ENCODE measurements around the gene PDE6D. TPM values are rescaled to one million over a fixed set of nuclear protein-coding genes. Genes with fewer than 3 reads are reported as not detected.

PDE6D gene
- total and polyA plus RNA-seq, 2 of the 13 experiments (the other 11 are each of a cell fraction or from before 2014, with no cell fraction given) = 14.1 to 23.2 TPM

DNA sequence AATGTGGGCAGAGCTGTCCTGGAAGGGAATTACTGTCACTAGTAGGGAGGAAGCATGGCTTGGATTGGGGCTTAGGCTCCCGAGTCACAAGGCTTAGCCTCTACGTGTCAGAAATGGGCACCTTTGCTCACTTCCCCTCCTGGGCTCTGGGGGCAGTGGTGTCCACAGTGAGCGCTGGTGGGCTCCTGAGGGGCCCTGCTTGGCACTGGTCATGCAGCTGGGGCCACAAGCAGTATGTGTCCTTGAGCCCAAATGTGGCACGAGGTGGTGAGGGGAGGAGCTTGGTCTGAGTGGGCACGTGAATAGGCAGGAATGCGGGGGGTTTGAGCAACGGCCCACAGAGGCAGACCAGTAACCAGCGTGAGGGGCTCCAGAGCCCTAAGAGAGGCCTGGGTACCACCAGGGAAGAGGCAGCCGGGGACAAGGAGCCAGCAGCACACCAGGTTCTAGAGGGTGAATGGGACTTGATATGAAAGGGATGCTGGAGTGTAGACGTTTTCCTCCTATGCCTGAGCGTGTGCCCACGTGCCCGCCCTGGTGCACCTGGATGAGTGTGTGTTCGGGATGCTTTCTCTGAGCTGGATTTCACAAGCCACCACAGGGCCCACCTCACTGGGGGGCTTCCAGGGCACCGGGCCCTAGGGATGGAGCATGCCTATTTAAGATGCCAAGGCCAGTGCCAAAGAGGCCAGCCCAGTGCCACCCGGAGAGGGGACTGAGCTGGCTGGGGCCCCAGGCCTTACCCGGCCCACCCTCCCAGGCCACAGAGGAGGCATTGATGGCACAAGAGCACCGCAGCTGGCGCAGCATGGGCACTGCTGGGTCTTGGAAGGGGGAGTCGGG is 95.5 kb downstream of the PDE6D start (continued):
- TF ChIP-seq, protein P1, sequence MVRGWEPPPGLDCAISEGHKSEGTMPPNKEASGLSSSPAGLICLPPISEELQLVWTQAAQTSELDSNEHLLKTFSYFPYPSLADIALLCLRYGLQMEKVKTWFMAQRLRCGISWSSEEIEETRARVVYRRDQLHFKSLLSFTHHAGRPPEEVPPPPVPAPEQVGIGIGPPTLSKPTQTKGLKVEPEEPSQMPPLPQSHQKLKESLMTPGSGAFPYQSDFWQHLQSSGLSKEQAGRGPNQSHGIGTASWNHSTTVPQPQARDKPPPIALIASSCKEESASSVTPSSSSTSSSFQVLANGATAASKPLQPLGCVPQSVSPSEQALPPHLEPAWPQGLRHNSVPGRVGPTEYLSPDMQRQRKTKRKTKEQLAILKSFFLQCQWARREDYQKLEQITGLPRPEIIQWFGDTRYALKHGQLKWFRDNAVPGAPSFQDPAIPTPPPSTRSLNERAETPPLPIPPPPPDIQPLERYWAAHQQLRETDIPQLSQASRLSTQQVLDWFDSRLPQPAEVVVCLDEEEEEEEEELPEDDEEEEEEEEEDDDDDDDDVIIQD (CRISPR knock-in tag; IDR thresholded peaks at IDR 0.05; ENCODE audit: low read depth) = peak; percentile 34; the same call in 1 of the 2 replicates
- no peak for TF ChIP-seq IRX3 (CRISPR knock-in tag; IDR thresholded peaks at IDR 0.05; ENCODE audit: borderline replicate concordance, low read depth)
- TF ChIP-seq EHMT2 (IDR thresholded peaks at IDR 0.05; ENCODE audit: borderline replicate concordance, low read depth, low read length) = no peak
- TF ChIP-seq ZNF816 (CRISPR knock-in tag; IDR thresholded peaks at IDR 0.05; ENCODE audit: borderline replicate concordance) = no peak
- peak; percentile 76 for TF ChIP-seq THAP11 (CRISPR knock-in tag; IDR thresholded peaks at IDR 0.05)
- TF ChIP-seq ZFY (CRISPR knock-in tag; IDR thresholded peaks at IDR 0.05) = no peak
- TF ChIP-seq ZNF33B (CRISPR knock-in tag; IDR thresholded peaks at IDR 0.05) = no peak
- TF ChIP-seq, protein P2, sequence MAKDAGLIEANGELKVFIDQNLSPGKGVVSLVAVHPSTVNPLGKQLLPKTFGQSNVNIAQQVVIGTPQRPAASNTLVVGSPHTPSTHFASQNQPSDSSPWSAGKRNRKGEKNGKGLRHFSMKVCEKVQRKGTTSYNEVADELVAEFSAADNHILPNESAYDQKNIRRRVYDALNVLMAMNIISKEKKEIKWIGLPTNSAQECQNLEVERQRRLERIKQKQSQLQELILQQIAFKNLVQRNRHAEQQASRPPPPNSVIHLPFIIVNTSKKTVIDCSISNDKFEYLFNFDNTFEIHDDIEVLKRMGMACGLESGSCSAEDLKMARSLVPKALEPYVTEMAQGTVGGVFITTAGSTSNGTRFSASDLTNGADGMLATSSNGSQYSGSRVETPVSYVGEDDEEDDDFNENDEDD (CRISPR knock-in tag; IDR thresholded peaks at IDR 0.05; ENCODE audit: borderline replicate concordance) = peak; percentile 32; the same call in 1 of the 2 replicates
- TF ChIP-seq MTA3 (CRISPR knock-in tag; IDR thresholded peaks at IDR 0.05) = no peak
- TF ChIP-seq SNAI1 (CRISPR knock-in tag; IDR thresholded peaks at IDR 0.05; ENCODE audit: borderline replicate concordance) = no peak
- no peak for TF ChIP-seq DNMT1 (CRISPR knock-in tag; IDR thresholded peaks at IDR 0.05)
- TF ChIP-seq, protein P3, sequence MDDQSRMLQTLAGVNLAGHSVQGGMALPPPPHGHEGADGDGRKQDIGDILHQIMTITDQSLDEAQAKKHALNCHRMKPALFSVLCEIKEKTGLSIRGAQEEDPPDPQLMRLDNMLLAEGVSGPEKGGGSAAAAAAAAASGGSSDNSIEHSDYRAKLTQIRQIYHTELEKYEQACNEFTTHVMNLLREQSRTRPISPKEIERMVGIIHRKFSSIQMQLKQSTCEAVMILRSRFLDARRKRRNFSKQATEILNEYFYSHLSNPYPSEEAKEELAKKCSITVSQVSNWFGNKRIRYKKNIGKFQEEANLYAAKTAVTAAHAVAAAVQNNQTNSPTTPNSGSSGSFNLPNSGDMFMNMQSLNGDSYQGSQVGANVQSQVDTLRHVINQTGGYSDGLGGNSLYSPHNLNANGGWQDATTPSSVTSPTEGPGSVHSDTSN (CRISPR knock-in tag; IDR thresholded peaks at IDR 0.05; ENCODE audit: borderline replicate concordance) = no peak
- peak; percentile 13; the same call in 1 of the 2 replicates for TF ChIP-seq HNF4A (CRISPR knock-in tag; IDR thresholded peaks at IDR 0.05)
- TF ChIP-seq ZNF660 (CRISPR knock-in tag; IDR thresholded peaks at IDR 0.05; ENCODE audit: borderline replicate concordance, low read depth) = no peak
- 0 out of 2 replicates have a peak, but pooled peaks have one; percentile 30 for TF ChIP-seq NCOA2 (CRISPR knock-in tag; IDR thresholded peaks at IDR 0.05)
- TF ChIP-seq ARID3A (IDR thresholded peaks at IDR 0.05; ENCODE audit: low read depth, low read length) = no peak
- TF ChIP-seq FIP1L1 (IDR thresholded peaks at IDR 0.05; ENCODE audit: borderline replicate concordance, insufficient read depth, low read depth, low read length) = no peak
- peak; percentile 52; the same call in 1 of the 2 replicates for TF ChIP-seq KAT8 (CRISPR knock-in tag; IDR thresholded peaks at IDR 0.05)
- TF ChIP-seq ZMAT5 (CRISPR knock-in tag; IDR thresholded peaks at IDR 0.05; ENCODE audit: borderline replicate concordance, low read depth) = no peak
- TF ChIP-seq SP140L (CRISPR knock-in tag; IDR thresholded peaks at IDR 0.05; ENCODE audit: borderline replicate concordance) = no peak
- TF ChIP-seq ZNF484 (CRISPR knock-in tag; IDR thresholded peaks at IDR 0.05; ENCODE audit: borderline replicate concordance, low read depth) = no peak
- no peak for TF ChIP-seq ZNF749 (CRISPR knock-in tag; IDR thresholded peaks at IDR 0.05; ENCODE audit: borderline replicate concordance)
- TF ChIP-seq ZSCAN22 (CRISPR knock-in tag; IDR thresholded peaks at IDR 0.05) = no peak
- TF ChIP-seq FOSL1 (CRISPR knock-in tag; IDR thresholded peaks at IDR 0.05; ENCODE audit: borderline replicate concordance) = no peak
